IMR-90 (cell line): Measurements from ENCODE around the gene COL4A1. TPM values are rescaled to one million over a fixed set of nuclear protein-coding genes. Genes with fewer than 3 reads are reported as not detected.

ENCODE experiments used
- ATAC-seq: fragments of 200-7000 bp; cut with Tn5 transposase; 2 replicates; pipeline ENCODE4 v1.9.1; 2020; ENCODE audit warnings: low read depth, mild to moderate bottlenecking, moderate library complexity
- BruUV-seq: library from RNA; stranded (reverse); fragments of 400-500 nt; replicated peaks from 2 replicates; lab custom pipeline; 2021; lab: Mats Ljungman, UMichigan
- CTCF ChIA-PET: fragments of 300-600 bp; formaldehyde crosslinking; extraction: SDS; loops from one replicate; lab custom pipeline; 2021; ENCODE audit warnings: antibody characterized with exemption; lab: Yijun Ruan, JAX
- POLR2A ChIA-PET: fragments of 300-600 bp; sonication (Branson Sonifier 250); formaldehyde crosslinking; loops from one replicate; lab custom pipeline; 2022; ENCODE audit warnings: antibody characterized with exemption; ENCODE audit not compliant: unreplicated experiment; lab: Charles Lee
- DNase-seq: peaks from one replicate; pipeline ENCODE4 v3.0.0; 2013
- H2AFZ ChIP-seq: replicated peaks from 2 replicates; pipeline ENCODE3; 2013; ENCODE audit warnings: low read length, mild to moderate bottlenecking; ENCODE audit not compliant: poor library complexity
- H2AK5ac ChIP-seq: 2 replicates; pipeline ENCODE4 v1.6.1; 2013; ENCODE audit warnings: low read depth, low read length, inconsistent platforms
- H2AK9ac ChIP-seq: replicated peaks from 2 replicates; pipeline ENCODE3; 2013; ENCODE audit warnings: mild to moderate bottlenecking, low read depth, low read length, moderate library complexity; ENCODE audit not compliant: poor library complexity
- H2BK120ac ChIP-seq: 2 replicates; pipeline ENCODE4 v1.6.1; 2013; ENCODE audit warnings: low read depth, low read length, inconsistent platforms
- H2BK15ac ChIP-seq: 3 replicates; pipeline ENCODE4 v1.6.1; 2013; ENCODE audit warnings: low read depth, low read length, inconsistent platforms
- H2BK20ac ChIP-seq: 2 replicates; pipeline ENCODE4 v1.6.1; 2013; ENCODE audit warnings: low read depth, mild to moderate bottlenecking, inconsistent platforms, low read length, moderate library complexity
- H2BK5ac ChIP-seq: 2 replicates; pipeline ENCODE4 v1.6.1; 2013; ENCODE audit warnings: mild to moderate bottlenecking, low read depth, low read length, inconsistent platforms; ENCODE audit not compliant: poor library complexity, severe bottlenecking
- H3K14ac ChIP-seq: replicated peaks from 2 replicates; pipeline ENCODE4 v1.6.1; 2013; ENCODE audit warnings: low read depth, low read length, inconsistent platforms
- H3K18ac ChIP-seq: 2 replicates; pipeline ENCODE4 v1.6.1; 2013; ENCODE audit warnings: low read depth, low read length, control low read depth
- H3K23ac ChIP-seq: 2 replicates; pipeline ENCODE4 v1.6.1; 2013; ENCODE audit warnings: low read depth, low read length, inconsistent platforms
- H3K27ac ChIP-seq: 2 replicates; pipeline ENCODE4 v1.5.1; 2013; ENCODE audit warnings: mild to moderate bottlenecking, control low read depth, low read length; ENCODE audit not compliant: insufficient read depth
- H3K27me3 ChIP-seq: 2 replicates; pipeline ENCODE4 v1.6.1; 2013; ENCODE audit warnings: low read length; ENCODE audit not compliant: control insufficient read depth, insufficient read depth
- H3K36me3 ChIP-seq: 2 replicates; pipeline ENCODE4 v1.6.1; 2013; ENCODE audit warnings: low read length, mixed read lengths; ENCODE audit not compliant: control insufficient read depth, insufficient read depth
- H3K4ac ChIP-seq: 2 replicates; pipeline ENCODE4 v1.6.1; 2013; ENCODE audit warnings: low read depth, low read length, inconsistent platforms
- H3K4me1 ChIP-seq: 2 replicates; pipeline ENCODE4 v1.6.1; 2013; ENCODE audit warnings: low read length, mixed read lengths; ENCODE audit not compliant: control insufficient read depth, insufficient read depth
- H3K4me2 ChIP-seq: 2 replicates; pipeline ENCODE4 v1.6.1; 2013; ENCODE audit warnings: low read depth, mild to moderate bottlenecking, control low read depth, low read length, moderate library complexity
- H3K4me3 ChIP-seq: 2 replicates; pipeline ENCODE4 v1.5.1; 2013; ENCODE audit warnings: low read depth, mild to moderate bottlenecking, control low read depth, low read length, moderate library complexity; ENCODE audit not compliant: insufficient read depth
- H3K56ac ChIP-seq: 2 replicates; pipeline ENCODE4 v1.6.1; 2013; ENCODE audit warnings: low read length, inconsistent platforms; ENCODE audit not compliant: insufficient read depth; ENCODE audit errors: extremely low read depth
- H3K79me1 ChIP-seq, 2 experiments: 2 replicates each; pipeline ENCODE4 v1.6.1; 2013; ENCODE audit warnings: low read length in 2 of 2, inconsistent platforms in 1 of 2, low read depth in 1 of 2
- H3K9ac ChIP-seq: 2 replicates; pipeline ENCODE4 v1.6.1; 2013; ENCODE audit warnings: low read depth, low read length, control low read depth
- H3K9me1 ChIP-seq: 2 replicates; pipeline ENCODE4 v1.6.1; 2013; ENCODE audit warnings: low read length, inconsistent platforms; ENCODE audit not compliant: insufficient read depth
- H3K9me3 ChIP-seq: 2 replicates; pipeline ENCODE4 v1.6.1; 2013; ENCODE audit warnings: low read length; ENCODE audit not compliant: control insufficient read depth, insufficient read depth
- H4K20me1 ChIP-seq: 2 replicates; pipeline ENCODE4 v1.6.1; 2013; ENCODE audit warnings: low read length, inconsistent platforms; ENCODE audit not compliant: insufficient read depth
- H4K5ac ChIP-seq: 2 replicates; pipeline ENCODE4 v1.6.1; 2013; ENCODE audit warnings: mild to moderate bottlenecking, low read depth, low read length, control low read depth
- H4K8ac ChIP-seq, 2 experiments: 2 replicates each; pipeline ENCODE4 v1.6.1; 2013; ENCODE audit warnings: low read depth in 2 of 2, low read length in 2 of 2, control low read depth in 1 of 2, inconsistent platforms in 1 of 2
- H4K91ac ChIP-seq: 2 replicates; pipeline ENCODE4 v1.6.1; 2013; ENCODE audit warnings: low read depth, low read length, inconsistent platforms; ENCODE audit not compliant: insufficient read depth
- BHLHE40 ChIP-seq: fragments of 150-350 bp; IDR thresholded peaks from 2 replicates; pipeline ENCODE4 v1.6.1; 2016; ENCODE audit warnings: mild to moderate bottlenecking, low read depth, low read length
- CEBPB ChIP-seq: IDR thresholded peaks from 2 replicates; pipeline ENCODE4 v1.6.1; 2012; ENCODE audit warnings: low read depth, low read length, improper control_type of control experiment
- CHD1 ChIP-seq: IDR thresholded peaks from 2 replicates; pipeline ENCODE4 v1.6.1; 2012; ENCODE audit warnings: low read depth, low read length, improper control_type of control experiment
- FOS ChIP-seq: fragments of 150-350 bp; IDR thresholded peaks from 2 replicates; pipeline ENCODE4 v1.6.1; 2016; ENCODE audit warnings: low read depth, low read length
- MAFK ChIP-seq: IDR thresholded peaks from 2 replicates; pipeline ENCODE4 v1.6.1; 2012; ENCODE audit warnings: low read depth, low read length, improper control_type of control experiment
- MAZ ChIP-seq: IDR thresholded peaks from 2 replicates; pipeline ENCODE4 v1.6.1; 2012; ENCODE audit warnings: low read depth, mild to moderate bottlenecking, low read length, improper control_type of control experiment, moderate library complexity, borderline replicate concordance
- MXI1 ChIP-seq: IDR thresholded peaks from 2 replicates; pipeline ENCODE4 v1.6.1; 2012; ENCODE audit warnings: low read depth, mild to moderate bottlenecking, low read length, moderate library complexity, borderline replicate concordance
- NFE2L2 ChIP-seq: fragments of 150-350 bp; IDR thresholded peaks from 2 replicates; pipeline ENCODE4 v1.6.1; 2016; ENCODE audit warnings: low read depth, mild to moderate bottlenecking, low read length
- POLR2A ChIP-seq: IDR thresholded peaks from 2 replicates; pipeline ENCODE4 v1.6.1; 2012; ENCODE audit warnings: mild to moderate bottlenecking, low read depth, low read length
- RAD21 ChIP-seq: IDR thresholded peaks from 2 replicates; pipeline ENCODE4 v1.6.1; 2012; ENCODE audit warnings: low read length, improper control_type of control experiment
- RCOR1 ChIP-seq: IDR thresholded peaks from 2 replicates; pipeline ENCODE4 v1.6.1; 2012; ENCODE audit warnings: mild to moderate bottlenecking, low read length, improper control_type of control experiment; ENCODE audit not compliant: insufficient replicate concordance
- RFX5 ChIP-seq: IDR thresholded peaks from 2 replicates; pipeline ENCODE4 v1.8.0; 2012; ENCODE audit warnings: low read depth, mild to moderate bottlenecking, low read length, moderate library complexity
- SMC3 ChIP-seq: fragments of 150-350 bp; IDR thresholded peaks from 2 replicates; pipeline ENCODE4 v1.6.1; 2016; ENCODE audit warnings: low read depth, mild to moderate bottlenecking, antibody characterized with exemption, low read length, moderate library complexity
- WGBS, 2 experiments: methylation state at CpG; one replicate each; pipeline versions ENCODE4 v1.1.5 to v1.1.7; 2013; ENCODE audit warnings: missing lambda C conversion rate in 2 of 2; ENCODE audit not compliant: insufficient read length in 1 of 2; ENCODE audit errors: extremely low coverage in 2 of 2; 5-methylcytosine and 5-hydroxymethylcytosine counted together
- dilution Hi-C: fragments of 300-500 bp; cut with HindIII; formaldehyde crosslinking; loops from one replicate; pipeline ENCODE4 v1.14.3; 2018; ENCODE audit warnings: low sequenced_read_pairs; ENCODE audit not compliant: unreplicated experiment
- in situ Hi-C: fragments of 300-500 bp; cut with MboI; formaldehyde crosslinking; loops from 3 replicates; pipeline ENCODE4 v1.14.3; 2019; ENCODE audit warnings: low sequenced_read_pairs, inconsistent platforms, mixed read lengths
- intact Hi-C: fragments of 100-400 bp; cut with micrococcal nuclease; formaldehyde crosslinking; loops from 2 replicates; pipeline ENCODE4 v1.10.0; 2022
- polyA plus RNA-seq, 3 experiments: library from polyadenylated mRNA; depleted of rRNA; stranded (reverse); fragments of >200 nt; gene quantifications; 2 replicates each; pipeline ENCODE4 v1.2.3, GENCODE V29; 2012; ENCODE audit warnings: low replicate concordance in 1 of 3
- total RNA-seq: library from RNA; depleted of rRNA; stranded (reverse); fragments of >200 nt; gene quantifications from 2 replicates; pipeline ENCODE4 v1.2.3, GENCODE V29; 2012
- TF ChIP-seq, protein P1 (sequence below): fragments of 150-350 bp; IDR thresholded peaks from 2 replicates; pipeline ENCODE4 v1.6.1; 2016; ENCODE audit warnings: low read depth, mild to moderate bottlenecking, low read length, moderate library complexity, borderline replicate concordance
- TF ChIP-seq, protein P2 (sequence below): fragments of 150-350 bp; IDR thresholded peaks from 2 replicates; pipeline ENCODE4 v1.6.1; 2017; ENCODE audit warnings: mild to moderate bottlenecking, antibody characterized with exemption, low read length, low read depth
- TF ChIP-seq, protein P3 (sequence below): conservative IDR thresholded peaks from 2 replicates; pipeline ENCODE4 v1.5.1; 2012; ENCODE audit warnings: mild to moderate bottlenecking, low read depth, low read length, improper control_type of control experiment

The COL4A1 gene
- total and polyA plus RNA-seq, 2 of the 4 experiments (the other 2 are of a cell fraction): 230 to 337 TPM

GRCh38 chr13:110297011-110297410 lies 9.9 kb downstream of the COL4A1 start:
- dilution Hi-C loops (no loop called here), in situ Hi-C loops (no loop called here), intact Hi-C loops (no loop called here)
- Histone ChIP-seq H3K56ac (no peak overlapping the region), H3K9me3 (no peaks in the 10 kb centered on the region), H3K9ac (no peak overlapping the region), H2BK15ac (no peak overlapping the region), H4K8ac (no peak overlapping the region), H2BK20ac (no peak overlapping the region), H3K18ac (no peak overlapping the region), H3K23ac (no peak overlapping the region), H4K5ac (no peak overlapping the region), H2BK120ac (no peak overlapping the region), H2BK5ac (no peak overlapping the region), H4K20me1 (peaks cover 95% of the 10 kb centered on the region), H2AK9ac (no peak overlapping the region), H3K9me1 (peaks cover 31% of the 10 kb centered on the region), H3K27ac (no peak overlapping the region), H3K79me1 (peaks cover 16 to 80% of the 10 kb centered on the region in 2 experiments; a peak in 3 of 4 replicates), H3K4me2 (no peak overlapping the region), H4K91ac (no peak overlapping the region), H3K14ac (no peak overlapping the region), H3K4me3 (no peak overlapping the region), H3K4me1 (peaks cover 23% of the 10 kb centered on the region), H2AK5ac (no peak overlapping the region), H3K27me3 (no peaks in the 10 kb centered on the region), H3K4ac (no peak overlapping the region), H3K36me3 (peaks cover 22% of the 10 kb centered on the region), H2AFZ (no peak overlapping the region)
- ATAC-seq (no peak), DNase-seq (no peak)
- CTCF ChIA-PET: interaction anchor here (1.0 to 1.5 kb wide), 2 partner anchors 49 to 76 kb away, joined by 3 read pairs; no protein-coding TSS in a partner anchor
- WGBS, 2 experiments: no CpG with 5 or more reads among the region's 6 CpGs
- BruUV-seq: no TSS peak
- POLR2A ChIA-PET: no interaction called here
- TF ChIP-seq CEBPB (no peak), CHD1 (no peak), NFE2L2 (no peak), RCOR1 (no peak), POLR2A (no peak), BHLHE40 (no peak), RAD21 (no peak), MXI1 (no peak), MAFK (no peak), RFX5 (no peak), SMC3 (no peak), FOS (no peak), MAZ (no peak)
- TF ChIP-seq, protein P1, sequence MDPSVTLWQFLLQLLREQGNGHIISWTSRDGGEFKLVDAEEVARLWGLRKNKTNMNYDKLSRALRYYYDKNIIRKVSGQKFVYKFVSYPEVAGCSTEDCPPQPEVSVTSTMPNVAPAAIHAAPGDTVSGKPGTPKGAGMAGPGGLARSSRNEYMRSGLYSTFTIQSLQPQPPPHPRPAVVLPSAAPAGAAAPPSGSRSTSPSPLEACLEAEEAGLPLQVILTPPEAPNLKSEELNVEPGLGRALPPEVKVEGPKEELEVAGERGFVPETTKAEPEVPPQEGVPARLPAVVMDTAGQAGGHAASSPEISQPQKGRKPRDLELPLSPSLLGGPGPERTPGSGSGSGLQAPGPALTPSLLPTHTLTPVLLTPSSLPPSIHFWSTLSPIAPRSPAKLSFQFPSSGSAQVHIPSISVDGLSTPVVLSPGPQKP: no peak
- TF ChIP-seq, protein P2, sequence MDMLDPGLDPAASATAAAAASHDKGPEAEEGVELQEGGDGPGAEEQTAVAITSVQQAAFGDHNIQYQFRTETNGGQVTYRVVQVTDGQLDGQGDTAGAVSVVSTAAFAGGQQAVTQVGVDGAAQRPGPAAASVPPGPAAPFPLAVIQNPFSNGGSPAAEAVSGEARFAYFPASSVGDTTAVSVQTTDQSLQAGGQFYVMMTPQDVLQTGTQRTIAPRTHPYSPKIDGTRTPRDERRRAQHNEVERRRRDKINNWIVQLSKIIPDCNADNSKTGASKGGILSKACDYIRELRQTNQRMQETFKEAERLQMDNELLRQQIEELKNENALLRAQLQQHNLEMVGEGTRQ: no peak
- TF ChIP-seq, protein P3, sequence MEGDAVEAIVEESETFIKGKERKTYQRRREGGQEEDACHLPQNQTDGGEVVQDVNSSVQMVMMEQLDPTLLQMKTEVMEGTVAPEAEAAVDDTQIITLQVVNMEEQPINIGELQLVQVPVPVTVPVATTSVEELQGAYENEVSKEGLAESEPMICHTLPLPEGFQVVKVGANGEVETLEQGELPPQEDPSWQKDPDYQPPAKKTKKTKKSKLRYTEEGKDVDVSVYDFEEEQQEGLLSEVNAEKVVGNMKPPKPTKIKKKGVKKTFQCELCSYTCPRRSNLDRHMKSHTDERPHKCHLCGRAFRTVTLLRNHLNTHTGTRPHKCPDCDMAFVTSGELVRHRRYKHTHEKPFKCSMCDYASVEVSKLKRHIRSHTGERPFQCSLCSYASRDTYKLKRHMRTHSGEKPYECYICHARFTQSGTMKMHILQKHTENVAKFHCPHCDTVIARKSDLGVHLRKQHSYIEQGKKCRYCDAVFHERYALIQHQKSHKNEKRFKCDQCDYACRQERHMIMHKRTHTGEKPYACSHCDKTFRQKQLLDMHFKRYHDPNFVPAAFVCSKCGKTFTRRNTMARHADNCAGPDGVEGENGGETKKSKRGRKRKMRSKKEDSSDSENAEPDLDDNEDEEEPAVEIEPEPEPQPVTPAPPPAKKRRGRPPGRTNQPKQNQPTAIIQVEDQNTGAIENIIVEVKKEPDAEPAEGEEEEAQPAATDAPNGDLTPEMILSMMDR: no peak
